ENCODE measurements around the gene TNRC6B.

- TF ChIP-seq CTCF (IDR thresholded peaks at IDR 0.05; ENCODE audit: insufficient read depth, low read length) = no peak
- TF ChIP-seq POLR2AphosphoS5 (IDR thresholded peaks at IDR 0.05; ENCODE audit: low read depth) = no peak
- no peak for TF ChIP-seq REST (IDR thresholded peaks at IDR 0.05; ENCODE audit: insufficient replicate concordance, low read depth)
- TF ChIP-seq SPI1 (IDR thresholded peaks at IDR 0.05; ENCODE audit: borderline replicate concordance, low read depth) = no peak
- no peak for TF ChIP-seq GABPA (IDR thresholded peaks at IDR 0.05; ENCODE audit: low read depth)
Observed at GRCh38 chr22:40342521-40342920, 164.8 kb downstream of the TNRC6B start.

Measured in HL-60 (cell line).